IMR-90 (cell line): ENCODE data around the gene EML1. TPM values are rescaled to one million over a fixed set of nuclear protein-coding genes. Genes with fewer than 3 reads are reported as not detected.
A peak's percentile ranks its signal among the peaks of the same experiment; 100 is the strongest.

ENCODE experiments used
- ATAC-seq: fragments of 200-7000 bp; cut with Tn5 transposase; 2 replicates; pipeline ENCODE4 v1.9.1; 2020; ENCODE audit warnings: low read depth, mild to moderate bottlenecking, moderate library complexity
- BruUV-seq: library from RNA; stranded (reverse); fragments of 400-500 nt; replicated peaks from 2 replicates; lab custom pipeline; 2021; lab: Mats Ljungman, UMichigan
- CTCF ChIA-PET: fragments of 300-600 bp; formaldehyde crosslinking; extraction: SDS; loops from one replicate; lab custom pipeline; 2021; ENCODE audit warnings: antibody characterized with exemption; lab: Yijun Ruan, JAX
- POLR2A ChIA-PET: fragments of 300-600 bp; sonication (Branson Sonifier 250); formaldehyde crosslinking; loops from one replicate; lab custom pipeline; 2022; ENCODE audit warnings: antibody characterized with exemption; ENCODE audit not compliant: unreplicated experiment; lab: Charles Lee
- DNase-seq: peaks from one replicate; pipeline ENCODE4 v3.0.0; 2013
- H2AFZ ChIP-seq: replicated peaks from 2 replicates; pipeline ENCODE3; 2013; ENCODE audit warnings: low read length, mild to moderate bottlenecking; ENCODE audit not compliant: poor library complexity
- H2AK5ac ChIP-seq: 2 replicates; pipeline ENCODE4 v1.6.1; 2013; ENCODE audit warnings: low read depth, low read length, inconsistent platforms
- H2AK9ac ChIP-seq: replicated peaks from 2 replicates; pipeline ENCODE3; 2013; ENCODE audit warnings: mild to moderate bottlenecking, low read depth, low read length, moderate library complexity; ENCODE audit not compliant: poor library complexity
- H2BK120ac ChIP-seq: 2 replicates; pipeline ENCODE4 v1.6.1; 2013; ENCODE audit warnings: low read depth, low read length, inconsistent platforms
- H2BK15ac ChIP-seq: 3 replicates; pipeline ENCODE4 v1.6.1; 2013; ENCODE audit warnings: low read depth, low read length, inconsistent platforms
- H2BK20ac ChIP-seq: 2 replicates; pipeline ENCODE4 v1.6.1; 2013; ENCODE audit warnings: low read depth, mild to moderate bottlenecking, inconsistent platforms, low read length, moderate library complexity
- H2BK5ac ChIP-seq: 2 replicates; pipeline ENCODE4 v1.6.1; 2013; ENCODE audit warnings: mild to moderate bottlenecking, low read depth, low read length, inconsistent platforms; ENCODE audit not compliant: poor library complexity, severe bottlenecking
- H3K14ac ChIP-seq: replicated peaks from 2 replicates; pipeline ENCODE4 v1.6.1; 2013; ENCODE audit warnings: low read depth, low read length, inconsistent platforms
- H3K18ac ChIP-seq: 2 replicates; pipeline ENCODE4 v1.6.1; 2013; ENCODE audit warnings: low read depth, low read length, control low read depth
- H3K23ac ChIP-seq: 2 replicates; pipeline ENCODE4 v1.6.1; 2013; ENCODE audit warnings: low read depth, low read length, inconsistent platforms
- H3K27ac ChIP-seq: 2 replicates; pipeline ENCODE4 v1.5.1; 2013; ENCODE audit warnings: mild to moderate bottlenecking, control low read depth, low read length; ENCODE audit not compliant: insufficient read depth
- H3K27me3 ChIP-seq: 2 replicates; pipeline ENCODE4 v1.6.1; 2013; ENCODE audit warnings: low read length; ENCODE audit not compliant: control insufficient read depth, insufficient read depth
- H3K36me3 ChIP-seq: 2 replicates; pipeline ENCODE4 v1.6.1; 2013; ENCODE audit warnings: low read length, mixed read lengths; ENCODE audit not compliant: control insufficient read depth, insufficient read depth
- H3K4ac ChIP-seq: 2 replicates; pipeline ENCODE4 v1.6.1; 2013; ENCODE audit warnings: low read depth, low read length, inconsistent platforms
- H3K4me1 ChIP-seq: 2 replicates; pipeline ENCODE4 v1.6.1; 2013; ENCODE audit warnings: low read length, mixed read lengths; ENCODE audit not compliant: control insufficient read depth, insufficient read depth
- H3K4me2 ChIP-seq: 2 replicates; pipeline ENCODE4 v1.6.1; 2013; ENCODE audit warnings: low read depth, mild to moderate bottlenecking, control low read depth, low read length, moderate library complexity
- H3K4me3 ChIP-seq: 2 replicates; pipeline ENCODE4 v1.5.1; 2013; ENCODE audit warnings: low read depth, mild to moderate bottlenecking, control low read depth, low read length, moderate library complexity; ENCODE audit not compliant: insufficient read depth
- H3K56ac ChIP-seq: 2 replicates; pipeline ENCODE4 v1.6.1; 2013; ENCODE audit warnings: low read length, inconsistent platforms; ENCODE audit not compliant: insufficient read depth; ENCODE audit errors: extremely low read depth
- H3K79me1 ChIP-seq, 2 experiments: 2 replicates each; pipeline ENCODE4 v1.6.1; 2013; ENCODE audit warnings: low read length in 2 of 2, inconsistent platforms in 1 of 2, low read depth in 1 of 2
- H3K9ac ChIP-seq: 2 replicates; pipeline ENCODE4 v1.6.1; 2013; ENCODE audit warnings: low read depth, low read length, control low read depth
- H3K9me1 ChIP-seq: 2 replicates; pipeline ENCODE4 v1.6.1; 2013; ENCODE audit warnings: low read length, inconsistent platforms; ENCODE audit not compliant: insufficient read depth
- H3K9me3 ChIP-seq: 2 replicates; pipeline ENCODE4 v1.6.1; 2013; ENCODE audit warnings: low read length; ENCODE audit not compliant: control insufficient read depth, insufficient read depth
- H4K20me1 ChIP-seq: 2 replicates; pipeline ENCODE4 v1.6.1; 2013; ENCODE audit warnings: low read length, inconsistent platforms; ENCODE audit not compliant: insufficient read depth
- H4K5ac ChIP-seq: 2 replicates; pipeline ENCODE4 v1.6.1; 2013; ENCODE audit warnings: mild to moderate bottlenecking, low read depth, low read length, control low read depth
- H4K8ac ChIP-seq, 2 experiments: 2 replicates each; pipeline ENCODE4 v1.6.1; 2013; ENCODE audit warnings: low read depth in 2 of 2, low read length in 2 of 2, control low read depth in 1 of 2, inconsistent platforms in 1 of 2
- H4K91ac ChIP-seq: 2 replicates; pipeline ENCODE4 v1.6.1; 2013; ENCODE audit warnings: low read depth, low read length, inconsistent platforms; ENCODE audit not compliant: insufficient read depth
- BHLHE40 ChIP-seq: fragments of 150-350 bp; IDR thresholded peaks from 2 replicates; pipeline ENCODE4 v1.6.1; 2016; ENCODE audit warnings: mild to moderate bottlenecking, low read depth, low read length
- CHD1 ChIP-seq: IDR thresholded peaks from 2 replicates; pipeline ENCODE4 v1.6.1; 2012; ENCODE audit warnings: low read depth, low read length, improper control_type of control experiment
- FOS ChIP-seq: fragments of 150-350 bp; IDR thresholded peaks from 2 replicates; pipeline ENCODE4 v1.6.1; 2016; ENCODE audit warnings: low read depth, low read length
- MAFK ChIP-seq: IDR thresholded peaks from 2 replicates; pipeline ENCODE4 v1.6.1; 2012; ENCODE audit warnings: low read depth, low read length, improper control_type of control experiment
- MAZ ChIP-seq: IDR thresholded peaks from 2 replicates; pipeline ENCODE4 v1.6.1; 2012; ENCODE audit warnings: low read depth, mild to moderate bottlenecking, low read length, improper control_type of control experiment, moderate library complexity, borderline replicate concordance
- MXI1 ChIP-seq: IDR thresholded peaks from 2 replicates; pipeline ENCODE4 v1.6.1; 2012; ENCODE audit warnings: low read depth, mild to moderate bottlenecking, low read length, moderate library complexity, borderline replicate concordance
- NFE2L2 ChIP-seq: fragments of 150-350 bp; IDR thresholded peaks from 2 replicates; pipeline ENCODE4 v1.6.1; 2016; ENCODE audit warnings: low read depth, mild to moderate bottlenecking, low read length
- POLR2A ChIP-seq: IDR thresholded peaks from 2 replicates; pipeline ENCODE4 v1.6.1; 2012; ENCODE audit warnings: mild to moderate bottlenecking, low read depth, low read length
- RAD21 ChIP-seq: IDR thresholded peaks from 2 replicates; pipeline ENCODE4 v1.6.1; 2012; ENCODE audit warnings: low read length, improper control_type of control experiment
- RFX5 ChIP-seq: IDR thresholded peaks from 2 replicates; pipeline ENCODE4 v1.8.0; 2012; ENCODE audit warnings: low read depth, mild to moderate bottlenecking, low read length, moderate library complexity
- WGBS, 2 experiments: methylation state at CpG; one replicate each; pipeline versions ENCODE4 v1.1.5 to v1.1.7; 2013; ENCODE audit warnings: missing lambda C conversion rate in 2 of 2; ENCODE audit not compliant: insufficient read length in 1 of 2; ENCODE audit errors: extremely low coverage in 2 of 2; 5-methylcytosine and 5-hydroxymethylcytosine counted together
- dilution Hi-C: fragments of 300-500 bp; cut with HindIII; formaldehyde crosslinking; loops from one replicate; pipeline ENCODE4 v1.14.3; 2018; ENCODE audit warnings: low sequenced_read_pairs; ENCODE audit not compliant: unreplicated experiment
- in situ Hi-C: fragments of 300-500 bp; cut with MboI; formaldehyde crosslinking; loops from 3 replicates; pipeline ENCODE4 v1.14.3; 2019; ENCODE audit warnings: low sequenced_read_pairs, inconsistent platforms, mixed read lengths
- intact Hi-C: fragments of 100-400 bp; cut with micrococcal nuclease; formaldehyde crosslinking; loops from 2 replicates; pipeline ENCODE4 v1.10.0; 2022
- polyA plus RNA-seq, 3 experiments: library from polyadenylated mRNA; depleted of rRNA; stranded (reverse); fragments of >200 nt; gene quantifications; 2 replicates each; pipeline ENCODE4 v1.2.3, GENCODE V29; 2012; ENCODE audit warnings: low replicate concordance in 1 of 3
- total RNA-seq: library from RNA; depleted of rRNA; stranded (reverse); fragments of >200 nt; gene quantifications from 2 replicates; pipeline ENCODE4 v1.2.3, GENCODE V29; 2012
- TF ChIP-seq, protein P1 (sequence below): conservative IDR thresholded peaks from 2 replicates; pipeline ENCODE4 v1.5.1; 2012; ENCODE audit warnings: mild to moderate bottlenecking, low read depth, low read length, improper control_type of control experiment
- TF ChIP-seq, protein P2 (sequence below): fragments of 150-350 bp; IDR thresholded peaks from 2 replicates; pipeline ENCODE4 v1.6.1; 2016; ENCODE audit warnings: low read depth, mild to moderate bottlenecking, low read length, moderate library complexity, borderline replicate concordance

The EML1 gene
- total and polyA plus RNA-seq, 2 of the 4 experiments (the other 2 are of a cell fraction), result 14.0 to 42.3 TPM

DNA sequence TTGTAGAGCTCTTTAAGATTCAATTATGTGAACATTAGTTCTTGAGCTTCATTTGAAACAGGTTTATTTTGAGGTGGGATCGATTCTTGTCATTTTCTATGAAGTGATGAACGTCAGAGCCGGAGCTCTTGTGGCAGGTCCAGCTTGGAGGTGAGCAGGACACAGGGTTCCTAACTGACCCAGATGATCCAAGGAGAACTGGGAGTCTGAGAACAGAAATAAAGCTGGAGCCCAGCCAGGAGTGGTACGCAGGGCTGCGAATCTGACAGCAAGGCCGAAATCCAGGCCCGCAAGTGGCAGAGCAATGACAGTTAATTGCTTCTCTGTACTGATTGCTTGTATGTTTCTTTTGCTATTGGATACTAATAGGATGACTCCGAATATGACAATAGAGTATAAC, 46.5 kb downstream of the EML1 start:
- Histone ChIP-seq H3K4me3 (no peak overlapping the region), H3K9me3 (no peaks in the 10 kb centered on the region), H4K5ac (no peak overlapping the region), H3K14ac (no peak overlapping the region), H3K23ac (no peak overlapping the region), H2BK20ac (peak overlapping the region; percentile 9; the same call in 1 of the 2 replicates), H3K27ac (no peak overlapping the region), H2BK5ac (no peak overlapping the region), H3K79me1 (peaks cover 14 to 43% of the 10 kb centered on the region in 2 experiments), H3K36me3 (no peaks in the 10 kb centered on the region), H2BK120ac (0 out of 2 replicates have a peak overlapping the region, but pooled peaks have one; percentile 16), H4K8ac (no peak overlapping the region), H3K56ac (no peak overlapping the region), H3K27me3 (no peaks in the 10 kb centered on the region), H2AK5ac (no peak overlapping the region; the same call in 1 of the 2 replicates), H2AK9ac (no peak overlapping the region), H4K20me1 (peaks cover 30% of the 10 kb centered on the region), H3K9ac (no peak overlapping the region), H2AFZ (no peak overlapping the region), H3K18ac (no peak overlapping the region), H3K4me2 (no peak overlapping the region), H3K9me1 (peaks cover 12% of the 10 kb centered on the region; the same call in 1 of the 2 replicates), H4K91ac (no peak overlapping the region), H2BK15ac (no peak overlapping the region; the same call in 2 of the 3 replicates), H3K4me1 (peaks cover 7% of the 10 kb centered on the region), H3K4ac (0 out of 2 replicates have a peak overlapping the region, but pooled peaks have one; percentile 21)
- no TSS peak for BruUV-seq
- TF ChIP-seq NFE2L2 (no peak), BHLHE40 (no peak), POLR2A (no peak), RAD21 (no peak), FOS (no peak), CHD1 (no peak), MAZ (no peak), MAFK (no peak), MXI1 (no peak), RFX5 (no peak)
- TF ChIP-seq, protein P1, sequence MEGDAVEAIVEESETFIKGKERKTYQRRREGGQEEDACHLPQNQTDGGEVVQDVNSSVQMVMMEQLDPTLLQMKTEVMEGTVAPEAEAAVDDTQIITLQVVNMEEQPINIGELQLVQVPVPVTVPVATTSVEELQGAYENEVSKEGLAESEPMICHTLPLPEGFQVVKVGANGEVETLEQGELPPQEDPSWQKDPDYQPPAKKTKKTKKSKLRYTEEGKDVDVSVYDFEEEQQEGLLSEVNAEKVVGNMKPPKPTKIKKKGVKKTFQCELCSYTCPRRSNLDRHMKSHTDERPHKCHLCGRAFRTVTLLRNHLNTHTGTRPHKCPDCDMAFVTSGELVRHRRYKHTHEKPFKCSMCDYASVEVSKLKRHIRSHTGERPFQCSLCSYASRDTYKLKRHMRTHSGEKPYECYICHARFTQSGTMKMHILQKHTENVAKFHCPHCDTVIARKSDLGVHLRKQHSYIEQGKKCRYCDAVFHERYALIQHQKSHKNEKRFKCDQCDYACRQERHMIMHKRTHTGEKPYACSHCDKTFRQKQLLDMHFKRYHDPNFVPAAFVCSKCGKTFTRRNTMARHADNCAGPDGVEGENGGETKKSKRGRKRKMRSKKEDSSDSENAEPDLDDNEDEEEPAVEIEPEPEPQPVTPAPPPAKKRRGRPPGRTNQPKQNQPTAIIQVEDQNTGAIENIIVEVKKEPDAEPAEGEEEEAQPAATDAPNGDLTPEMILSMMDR, result no peak
- TF ChIP-seq, protein P2, sequence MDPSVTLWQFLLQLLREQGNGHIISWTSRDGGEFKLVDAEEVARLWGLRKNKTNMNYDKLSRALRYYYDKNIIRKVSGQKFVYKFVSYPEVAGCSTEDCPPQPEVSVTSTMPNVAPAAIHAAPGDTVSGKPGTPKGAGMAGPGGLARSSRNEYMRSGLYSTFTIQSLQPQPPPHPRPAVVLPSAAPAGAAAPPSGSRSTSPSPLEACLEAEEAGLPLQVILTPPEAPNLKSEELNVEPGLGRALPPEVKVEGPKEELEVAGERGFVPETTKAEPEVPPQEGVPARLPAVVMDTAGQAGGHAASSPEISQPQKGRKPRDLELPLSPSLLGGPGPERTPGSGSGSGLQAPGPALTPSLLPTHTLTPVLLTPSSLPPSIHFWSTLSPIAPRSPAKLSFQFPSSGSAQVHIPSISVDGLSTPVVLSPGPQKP, result no peak
- intact Hi-C loops, result no loop called here
- CTCF ChIA-PET, result no interaction called here
- in situ Hi-C loops, result no loop called here
- ATAC-seq (no peak), DNase-seq (no peak)
- POLR2A ChIA-PET, result no interaction called here
- 97% methylated on average over 6 of the region's 8 CpGs; no CpG with 5 or more reads in 1 of the 2 experiments for whole genome bisulfite sequencing, 2 experiments
- dilution Hi-C loops, result no loop called here
